Germinal center (tissue), 1 donor: ENCODE measurements around the gene MAD1L1.
"Not testable (repeated sequence)": the region's sequence is repeated elsewhere in the genome, so short reads cannot be mapped to it uniquely, and the experiment has no call there.

ENCODE experiments used
- DNase-seq: peaks from one replicate; pipeline ENCODE4 v3.0.0; 2012; ENCODE audit warnings: mixed read lengths, low spot score

Gene MAD1L1

DNA sequence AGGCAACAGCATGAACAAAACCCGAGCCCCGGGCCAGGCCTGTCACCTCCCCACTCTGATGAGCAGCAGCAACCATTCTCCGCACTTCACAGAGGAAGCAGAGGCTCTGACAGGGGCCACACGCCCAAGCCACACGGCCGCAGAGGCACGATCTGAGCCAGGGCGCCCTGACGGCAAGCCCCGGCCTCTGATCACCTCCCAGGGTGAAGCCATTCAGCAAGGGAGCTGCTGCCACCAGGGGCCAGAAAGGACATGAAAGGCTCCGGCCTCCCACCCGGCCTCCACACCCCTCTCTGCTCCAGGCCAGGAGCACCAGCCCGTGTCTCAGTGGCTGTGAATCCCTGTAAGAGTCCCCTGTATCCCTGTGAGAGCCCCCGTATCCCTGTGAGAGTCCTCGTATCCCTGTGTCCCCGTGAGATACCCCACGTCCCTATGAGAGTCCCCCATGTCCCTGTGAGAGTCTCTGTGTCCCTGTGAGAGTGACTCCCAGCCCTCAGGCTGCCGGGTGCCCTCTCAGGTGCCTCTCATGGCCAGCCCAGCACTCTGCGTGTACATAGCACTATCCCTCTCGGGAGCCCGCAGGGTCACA, 187.8 kb downstream of the MAD1L1 start:
- DNase-seq: no peak

DNA sequence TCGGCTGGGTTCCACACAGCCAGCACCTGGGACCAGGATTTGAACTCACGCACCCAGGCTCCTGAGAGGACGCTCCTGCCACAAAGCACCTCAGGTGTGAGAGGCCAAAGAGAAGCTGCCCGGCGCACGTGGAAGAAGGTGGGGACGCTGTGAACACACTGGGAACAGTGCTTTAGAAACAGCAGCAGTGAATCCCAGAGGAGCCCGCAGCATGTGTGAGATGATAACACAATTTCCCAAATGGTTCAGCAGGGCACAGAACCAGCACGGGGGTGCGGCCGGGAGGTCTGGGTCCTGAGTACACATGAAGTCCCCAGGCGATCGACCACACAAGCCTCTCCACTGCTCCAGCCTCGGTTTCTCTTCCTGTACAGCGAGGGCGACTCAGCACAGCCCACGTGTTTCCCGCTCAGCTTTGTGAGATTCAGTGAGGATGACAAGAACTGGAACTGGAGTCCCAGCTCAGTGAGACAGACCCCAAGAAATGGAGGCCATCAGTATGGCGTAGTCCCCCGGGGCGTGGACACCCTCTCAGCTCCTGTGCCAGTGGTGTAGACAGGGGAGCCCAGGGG, 188.3 kb downstream of the MAD1L1 start:
- no peak for DNase-seq

GRCh38 chr7:2043316-2044039, 189.3 kb downstream of the MAD1L1 start:
- no peak for DNase-seq

- no peak for DNase-seq
Measured at GRCh38 chr7:2042650-2043049, 190.1 kb downstream of the MAD1L1 start.

GRCh38 chr7:2041496-2042367, 191.0 kb downstream of the MAD1L1 start:
- DNase-seq: peak; percentile 45

GRCh38 chr7:2040893-2041270, 191.9 kb downstream of the MAD1L1 start:
- DNase-seq: no peak

- no peak for DNase-seq
Measured at GRCh38 chr7:2040201-2040892, 192.4 kb downstream of the MAD1L1 start.

- DNase-seq: peak; percentile 71
Measured at GRCh38 chr7:2038931-2039728, 193.6 kb downstream of the MAD1L1 start.

GRCh38 chr7:2037808-2038522, 194.8 kb downstream of the MAD1L1 start:
- DNase-seq: peak; percentile 48

DNA sequence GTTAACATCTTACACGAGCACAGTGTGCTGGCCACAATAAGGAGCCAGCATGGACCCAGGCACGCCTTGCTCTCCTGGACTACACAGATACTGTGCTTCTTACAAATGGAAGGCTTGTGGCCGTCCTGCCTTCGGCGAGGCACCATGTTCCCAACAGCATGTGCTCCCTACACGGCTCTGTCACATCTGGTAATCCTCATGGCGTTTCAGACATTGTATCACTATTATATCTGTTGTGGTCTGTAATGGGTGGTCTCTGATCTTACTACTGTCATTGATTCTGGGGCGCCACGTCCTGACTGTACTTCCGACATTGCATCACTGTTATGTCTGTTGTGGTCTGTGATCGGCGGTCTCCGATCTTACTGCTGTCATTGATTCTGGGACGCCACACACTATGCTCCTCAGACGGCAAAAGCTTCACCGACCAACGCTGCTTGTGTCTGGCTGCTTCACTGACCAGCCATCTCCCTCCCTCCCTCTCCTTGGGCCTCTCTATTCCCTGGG, 195.4 kb downstream of the MAD1L1 start:
- no peak for DNase-seq

- DNase-seq: no peak
Measured at GRCh38 chr7:2036786-2037185, 196.0 kb downstream of the MAD1L1 start.

- DNase-seq: not testable (repeated sequence)
Measured at GRCh38 chr7:2036201-2036600, 196.5 kb downstream of the MAD1L1 start.

GRCh38 chr7:2034291-2035201, 198.2 kb downstream of the MAD1L1 start:
- DNase-seq: no peak

GRCh38 chr7:2033586-2034135, 199.1 kb downstream of the MAD1L1 start:
- no peak for DNase-seq

DNA sequence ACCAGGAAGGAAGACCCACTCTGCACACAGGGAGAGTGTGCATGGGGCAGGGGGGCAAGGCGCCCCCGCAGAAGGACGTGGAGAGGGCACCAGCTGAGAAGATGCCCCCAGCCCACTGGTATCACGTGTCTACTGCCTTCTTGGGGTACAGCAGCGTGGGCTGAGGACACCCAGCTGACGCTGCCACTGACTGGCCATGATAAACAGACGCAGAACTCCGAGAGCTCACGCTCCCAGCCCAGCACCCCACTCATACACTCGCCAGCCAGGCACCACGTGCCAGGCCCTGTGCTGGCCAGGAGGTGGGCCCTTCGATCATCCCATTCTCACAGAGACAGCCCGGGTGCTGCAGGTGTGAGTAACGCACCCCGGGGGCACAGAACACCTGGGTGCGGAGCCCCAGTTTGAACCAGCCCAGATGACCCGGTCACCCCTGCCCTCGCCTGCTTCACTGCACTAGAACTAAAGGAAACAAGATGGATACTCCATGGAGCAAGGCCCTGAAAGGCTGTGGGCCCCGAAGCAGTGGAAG, 199.8 kb downstream of the MAD1L1 start:
- no peak for DNase-seq

GRCh38 chr7:2032030-2032875, 200.5 kb downstream of the MAD1L1 start:
- DNase-seq: no peak

- DNase-seq: no peak
Measured at GRCh38 chr7:2031451-2031845, 201.3 kb downstream of the MAD1L1 start.
